HL-60 (cell line): ENCODE results near the gene WBP2.

ENCODE experiments used
- DNase-seq, 2 experiments: peaks; one replicate each; pipeline ENCODE4 v3.0.0-alpha.2; 2010 to 2020; ENCODE audit warnings: low read depth in 1 of 2, low spot score in 1 of 2
- H3K27ac ChIP-seq: fragments of 250-450 bp; sonication (Bioruptor Pico); replicated peaks from 2 replicates; pipeline ENCODE4 v1.5.1; 2020; ENCODE audit warnings: mild to moderate bottlenecking, moderate library complexity
- H3K27me3 ChIP-seq: fragments of 250-450 bp; sonication (Bioruptor Pico); 2 replicates; pipeline ENCODE4 v1.5.1; 2021; ENCODE audit warnings: mild to moderate bottlenecking, moderate library complexity; ENCODE audit not compliant: insufficient read depth, poor library complexity, severe bottlenecking
- H3K4me3 ChIP-seq: replicated peaks from 2 replicates; pipeline ENCODE4 v1.5.1; 2011; ENCODE audit warnings: mild to moderate bottlenecking, control low read depth, low read length; ENCODE audit not compliant: insufficient read depth
- GABPA ChIP-seq: IDR thresholded peaks from 2 replicates; pipeline ENCODE4 v1.6.1; 2012; ENCODE audit warnings: low read depth
- POLR2AphosphoS5 ChIP-seq: IDR thresholded peaks from 2 replicates; pipeline ENCODE4 v1.6.1; 2012; ENCODE audit warnings: low read depth
- SPI1 ChIP-seq: IDR thresholded peaks from 2 replicates; pipeline ENCODE4 v1.6.1; 2012; ENCODE audit warnings: low read depth, mild to moderate bottlenecking, borderline replicate concordance
- TF ChIP-seq, protein P1 (sequence below): IDR thresholded peaks from 2 replicates; pipeline ENCODE4 v1.6.1; 2012; ENCODE audit warnings: low read depth; ENCODE audit not compliant: insufficient replicate concordance
- TF ChIP-seq, protein P2 (sequence below): IDR thresholded peaks from one replicate; pipeline ENCODE4 v1.5.1; 2011; ENCODE audit warnings: low read length, control low read depth, inconsistent platforms; ENCODE audit not compliant: insufficient read depth

The WBP2 gene

DNA sequence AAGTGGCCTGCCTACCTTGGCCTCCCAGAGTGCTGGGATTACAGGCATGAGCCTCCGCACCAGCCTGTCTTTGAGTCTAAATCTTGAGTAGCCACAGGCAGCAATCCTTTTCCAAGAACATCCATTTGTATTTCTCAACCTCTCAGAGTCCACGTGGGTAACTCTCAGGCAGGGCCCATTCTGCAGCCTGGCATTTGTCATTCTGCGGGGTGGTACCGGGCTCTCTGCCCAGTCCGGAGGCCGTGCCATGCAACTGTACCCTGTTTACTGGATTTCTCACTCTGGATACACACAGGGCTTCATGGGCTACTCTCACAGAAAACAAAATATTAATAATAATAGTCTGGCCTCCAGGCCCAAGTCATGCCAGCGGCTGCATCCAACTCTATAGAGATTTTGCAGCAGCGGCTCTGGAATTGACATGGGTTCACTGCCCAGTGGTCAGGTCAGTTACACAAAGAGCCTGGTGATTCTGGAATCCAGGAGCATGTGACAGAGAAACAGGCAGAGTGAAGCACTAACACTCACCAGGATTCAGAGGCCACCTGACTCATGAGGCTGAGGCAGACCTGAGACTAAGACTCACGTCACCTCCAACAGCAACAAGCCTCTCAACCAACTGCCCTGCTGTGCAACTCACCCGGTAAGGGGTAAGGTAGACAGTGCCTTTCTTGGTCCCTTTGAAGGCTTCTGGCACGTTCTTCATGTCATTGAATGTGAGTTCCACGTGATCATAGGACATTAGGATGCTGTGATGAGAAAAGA is 4.0 kb downstream of the WBP2 start:
- DNase-seq, result no peak
- Histone ChIP-seq H3K4me3 (no peak overlapping the region), H3K27ac (no peak overlapping the region), H3K27me3 (no peaks in the 10 kb centered on the region)
- TF ChIP-seq SPI1 (no peak), POLR2AphosphoS5 (no peak), GABPA (no peak)
- TF ChIP-seq, protein P1, sequence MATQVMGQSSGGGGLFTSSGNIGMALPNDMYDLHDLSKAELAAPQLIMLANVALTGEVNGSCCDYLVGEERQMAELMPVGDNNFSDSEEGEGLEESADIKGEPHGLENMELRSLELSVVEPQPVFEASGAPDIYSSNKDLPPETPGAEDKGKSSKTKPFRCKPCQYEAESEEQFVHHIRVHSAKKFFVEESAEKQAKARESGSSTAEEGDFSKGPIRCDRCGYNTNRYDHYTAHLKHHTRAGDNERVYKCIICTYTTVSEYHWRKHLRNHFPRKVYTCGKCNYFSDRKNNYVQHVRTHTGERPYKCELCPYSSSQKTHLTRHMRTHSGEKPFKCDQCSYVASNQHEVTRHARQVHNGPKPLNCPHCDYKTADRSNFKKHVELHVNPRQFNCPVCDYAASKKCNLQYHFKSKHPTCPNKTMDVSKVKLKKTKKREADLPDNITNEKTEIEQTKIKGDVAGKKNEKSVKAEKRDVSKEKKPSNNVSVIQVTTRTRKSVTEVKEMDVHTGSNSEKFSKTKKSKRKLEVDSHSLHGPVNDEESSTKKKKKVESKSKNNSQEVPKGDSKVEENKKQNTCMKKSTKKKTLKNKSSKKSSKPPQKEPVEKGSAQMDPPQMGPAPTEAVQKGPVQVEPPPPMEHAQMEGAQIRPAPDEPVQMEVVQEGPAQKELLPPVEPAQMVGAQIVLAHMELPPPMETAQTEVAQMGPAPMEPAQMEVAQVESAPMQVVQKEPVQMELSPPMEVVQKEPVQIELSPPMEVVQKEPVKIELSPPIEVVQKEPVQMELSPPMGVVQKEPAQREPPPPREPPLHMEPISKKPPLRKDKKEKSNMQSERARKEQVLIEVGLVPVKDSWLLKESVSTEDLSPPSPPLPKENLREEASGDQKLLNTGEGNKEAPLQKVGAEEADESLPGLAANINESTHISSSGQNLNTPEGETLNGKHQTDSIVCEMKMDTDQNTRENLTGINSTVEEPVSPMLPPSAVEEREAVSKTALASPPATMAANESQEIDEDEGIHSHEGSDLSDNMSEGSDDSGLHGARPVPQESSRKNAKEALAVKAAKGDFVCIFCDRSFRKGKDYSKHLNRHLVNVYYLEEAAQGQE, result no peak
- TF ChIP-seq, protein P2, sequence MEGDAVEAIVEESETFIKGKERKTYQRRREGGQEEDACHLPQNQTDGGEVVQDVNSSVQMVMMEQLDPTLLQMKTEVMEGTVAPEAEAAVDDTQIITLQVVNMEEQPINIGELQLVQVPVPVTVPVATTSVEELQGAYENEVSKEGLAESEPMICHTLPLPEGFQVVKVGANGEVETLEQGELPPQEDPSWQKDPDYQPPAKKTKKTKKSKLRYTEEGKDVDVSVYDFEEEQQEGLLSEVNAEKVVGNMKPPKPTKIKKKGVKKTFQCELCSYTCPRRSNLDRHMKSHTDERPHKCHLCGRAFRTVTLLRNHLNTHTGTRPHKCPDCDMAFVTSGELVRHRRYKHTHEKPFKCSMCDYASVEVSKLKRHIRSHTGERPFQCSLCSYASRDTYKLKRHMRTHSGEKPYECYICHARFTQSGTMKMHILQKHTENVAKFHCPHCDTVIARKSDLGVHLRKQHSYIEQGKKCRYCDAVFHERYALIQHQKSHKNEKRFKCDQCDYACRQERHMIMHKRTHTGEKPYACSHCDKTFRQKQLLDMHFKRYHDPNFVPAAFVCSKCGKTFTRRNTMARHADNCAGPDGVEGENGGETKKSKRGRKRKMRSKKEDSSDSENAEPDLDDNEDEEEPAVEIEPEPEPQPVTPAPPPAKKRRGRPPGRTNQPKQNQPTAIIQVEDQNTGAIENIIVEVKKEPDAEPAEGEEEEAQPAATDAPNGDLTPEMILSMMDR, result no peak

DNA sequence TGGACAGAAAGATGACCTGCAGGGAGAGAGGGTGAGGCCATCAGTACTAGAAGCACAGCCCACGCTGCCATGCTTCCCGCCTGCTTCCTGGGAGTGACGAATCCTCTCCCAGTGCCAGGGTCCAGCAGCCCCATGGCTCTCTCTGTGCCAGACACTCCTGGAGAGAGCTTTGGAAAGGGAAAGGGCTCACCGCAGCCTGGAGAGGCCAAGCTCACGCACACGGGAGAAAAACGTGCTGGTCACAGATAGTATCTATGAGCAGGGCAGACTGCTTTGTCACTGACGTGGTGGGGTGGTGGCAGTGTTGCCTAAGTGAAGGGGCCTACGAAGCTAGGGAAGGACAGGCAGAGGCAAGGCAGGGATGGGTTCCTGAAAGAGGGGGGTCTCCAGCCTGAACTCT is 5.4 kb downstream of the WBP2 start:
- DNase-seq, result no peak
- no peak overlapping the region for H3K27ac ChIP-seq
- TF ChIP-seq, protein P1, result no peak
- TF ChIP-seq, protein P2, result no peak
- TF ChIP-seq SPI1 (no peak), GABPA (no peak)
- no peaks in the 10 kb centered on the region for H3K27me3 ChIP-seq
- no peak overlapping the region for H3K4me3 ChIP-seq

DNA sequence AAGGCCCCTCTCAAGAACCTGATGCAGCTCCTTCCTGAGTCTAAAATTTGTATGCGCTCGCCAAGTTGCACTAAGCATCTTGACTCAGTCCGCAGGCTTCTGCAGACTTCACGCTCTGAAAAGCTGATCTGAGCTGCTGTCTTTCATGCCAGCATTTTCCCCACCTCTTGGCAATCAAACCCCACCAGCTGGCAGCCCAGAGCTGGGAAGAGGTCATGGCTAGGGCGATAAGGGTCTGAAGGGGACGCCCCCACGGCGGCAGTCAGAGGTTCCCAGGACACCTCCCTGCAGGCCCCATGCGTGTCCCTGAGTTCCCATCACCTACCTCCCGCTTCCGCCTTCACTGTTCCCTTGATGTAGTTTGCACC is 5.9 kb downstream of the WBP2 start:
- H3K27ac ChIP-seq, result no peak overlapping the region
- TF ChIP-seq, protein P1, result no peak
- TF ChIP-seq GABPA, result no peak
- no peak for TF ChIP-seq SPI1
- TF ChIP-seq, protein P2, result no peak
- TF ChIP-seq POLR2AphosphoS5, result no peak
- no peak for DNase-seq

More for the DNA sequence above, 5.9 kb downstream of the WBP2 start:
- no peak overlapping the region for H3K4me3 ChIP-seq
- H3K27me3 ChIP-seq, result no peaks in the 10 kb centered on the region
